Lower leg skin (tissue), 4 donors: ENCODE measurements around the gene SLC5A11. TPM values are rescaled to one million over a fixed set of nuclear protein-coding genes. Genes with fewer than 3 reads are reported as not detected.
"Not testable (repeated sequence)": the region's sequence is repeated elsewhere in the genome, so short reads cannot be mapped to it uniquely, and the experiment has no call there.

Experiments
- DNase-seq, 2 donors: peaks; one replicate each; pipeline ENCODE4 v3.0.0-alpha.2; 2019; ENCODE audit warnings: low spot score in 2 of 2
- H3K4me3 ChIP-seq: fragments of 200-600 bp; sonication (generic); 2 replicates; pipeline ENCODE4 v1.5.1; 2017; ENCODE audit warnings: mild to moderate bottlenecking, low read depth; ENCODE audit not compliant: poor library complexity, severe bottlenecking
- POLR2A ChIP-seq, 2 donors: fragments of 450-650 bp; IDR thresholded peaks; one replicate each; pipeline ENCODE4 v1.6.1; 2016 to 2017; ENCODE audit warnings: antibody characterized with exemption in 2 of 2, mild to moderate bottlenecking in 1 of 2, moderate library complexity in 1 of 2
- WGBS, 2 donors: methylation state at CpG; one replicate each; pipeline ENCODE4 v1.1.5; 2018; 5-methylcytosine and 5-hydroxymethylcytosine counted together
- intact Hi-C: fragments of 100-400 bp; cut with DNase I; formaldehyde crosslinking; loops from one replicate; pipeline ENCODE4 v1.15.0; 2023; ENCODE audit warnings: low total_unique reads
- total RNA-seq, 4 donors: library from RNA; depleted of rRNA; stranded (reverse); fragments of >200 nt; gene quantifications; one replicate each; pipeline ENCODE4 v1.1.0, GENCODE V29; 2016
- TF ChIP-seq, protein P1 (sequence below), 3 donors: fragments of 450-650 bp; IDR thresholded peaks; one replicate each; pipeline ENCODE4 v1.5.1; 2016; ENCODE audit warnings: antibody characterized with exemption in 3 of 3, mild to moderate bottlenecking in 3 of 3, moderate library complexity in 2 of 3

The SLC5A11 gene
- total RNA-seq, 4 donors from 2014 or later: not detected

DNA sequence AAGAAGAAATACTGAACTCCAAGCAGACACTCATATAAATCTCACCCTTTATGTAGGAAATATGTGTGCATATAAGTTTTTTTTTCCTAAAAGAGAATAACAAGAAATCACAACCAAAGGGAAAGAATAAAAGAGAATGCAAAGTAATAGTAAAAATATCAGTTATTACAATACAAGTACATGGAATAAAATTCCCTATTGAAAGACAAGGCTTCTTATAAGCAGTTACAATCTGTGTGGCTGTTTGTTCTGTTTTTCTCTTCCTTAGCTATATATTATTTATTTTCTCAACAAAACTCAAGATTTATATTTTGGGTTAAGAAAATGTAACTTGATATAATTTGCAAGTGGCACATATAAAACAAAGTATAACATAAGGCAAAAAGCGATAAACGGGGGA, 41.7 kb downstream of the SLC5A11 start:
- intact Hi-C loops: no loop called here
- no peak overlapping the region for H3K4me3 ChIP-seq
- no peak for TF ChIP-seq POLR2A (IDR thresholded peaks at IDR 0.05)
- TF ChIP-seq, protein P1, sequence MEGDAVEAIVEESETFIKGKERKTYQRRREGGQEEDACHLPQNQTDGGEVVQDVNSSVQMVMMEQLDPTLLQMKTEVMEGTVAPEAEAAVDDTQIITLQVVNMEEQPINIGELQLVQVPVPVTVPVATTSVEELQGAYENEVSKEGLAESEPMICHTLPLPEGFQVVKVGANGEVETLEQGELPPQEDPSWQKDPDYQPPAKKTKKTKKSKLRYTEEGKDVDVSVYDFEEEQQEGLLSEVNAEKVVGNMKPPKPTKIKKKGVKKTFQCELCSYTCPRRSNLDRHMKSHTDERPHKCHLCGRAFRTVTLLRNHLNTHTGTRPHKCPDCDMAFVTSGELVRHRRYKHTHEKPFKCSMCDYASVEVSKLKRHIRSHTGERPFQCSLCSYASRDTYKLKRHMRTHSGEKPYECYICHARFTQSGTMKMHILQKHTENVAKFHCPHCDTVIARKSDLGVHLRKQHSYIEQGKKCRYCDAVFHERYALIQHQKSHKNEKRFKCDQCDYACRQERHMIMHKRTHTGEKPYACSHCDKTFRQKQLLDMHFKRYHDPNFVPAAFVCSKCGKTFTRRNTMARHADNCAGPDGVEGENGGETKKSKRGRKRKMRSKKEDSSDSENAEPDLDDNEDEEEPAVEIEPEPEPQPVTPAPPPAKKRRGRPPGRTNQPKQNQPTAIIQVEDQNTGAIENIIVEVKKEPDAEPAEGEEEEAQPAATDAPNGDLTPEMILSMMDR (IDR thresholded peaks at IDR 0.05): no peak
- DNase-seq: no peak
- WGBS, 2 donors: 98 to 100% methylated on average over 2 of the region's 2 CpGs

DNA sequence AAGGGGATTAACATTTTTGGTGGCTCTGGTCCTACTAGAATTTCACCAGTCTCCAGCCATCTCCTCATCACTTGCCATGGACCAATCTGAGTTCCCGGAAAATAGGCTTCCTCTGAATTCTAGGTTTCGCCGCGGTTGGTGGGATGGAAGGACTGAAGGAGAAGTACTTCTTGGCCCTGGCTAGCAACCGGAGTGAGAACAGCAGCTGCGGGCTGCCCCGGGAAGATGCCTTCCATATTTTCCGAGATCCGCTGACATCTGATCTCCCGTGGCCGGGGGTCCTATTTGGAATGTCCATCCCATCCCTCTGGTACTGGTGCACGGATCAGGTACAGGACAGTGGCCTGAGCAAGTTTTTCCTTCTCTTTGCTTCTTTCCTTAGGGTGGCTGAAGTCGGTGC, 45.0 kb downstream of the SLC5A11 start:
- DNase-seq: no peak
- no peak overlapping the region for H3K4me3 ChIP-seq
- 86 to 87% methylated on average over 13 of the region's 13 CpGs for whole genome bisulfite sequencing, 2 donors
- no peak for TF ChIP-seq POLR2A (IDR thresholded peaks at IDR 0.05)
- TF ChIP-seq, protein P1 (IDR thresholded peaks at IDR 0.05): no peak
- intact Hi-C loops: no loop called here

DNA sequence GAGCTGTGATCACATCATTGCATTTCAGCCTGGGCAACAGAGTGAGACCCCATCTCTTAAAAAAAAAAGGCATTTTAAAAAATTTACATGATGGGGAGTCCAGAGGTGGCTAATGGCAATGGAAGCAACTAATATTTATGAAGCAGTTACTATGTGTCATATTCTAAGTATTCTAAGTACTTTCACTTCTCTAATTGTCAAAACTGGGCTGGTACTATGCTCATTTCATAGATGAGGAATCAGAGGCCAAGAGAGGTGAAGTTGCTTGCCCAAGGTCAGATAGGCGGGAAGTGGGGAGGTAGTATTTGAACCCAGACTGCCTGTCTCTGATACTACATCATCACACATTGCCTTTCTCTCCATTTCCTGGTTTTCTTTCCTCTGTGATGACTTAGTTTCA, 50.7 kb downstream of the SLC5A11 start:
- 84 to 89% methylated on average over 1 of the region's 1 CpG for WGBS, 2 donors
- no peak for TF ChIP-seq POLR2A (IDR thresholded peaks at IDR 0.05)
- TF ChIP-seq, protein P1 (IDR thresholded peaks at IDR 0.05): no peak
- intact Hi-C loops: no loop called here
- DNase-seq: no peak
- H3K4me3 ChIP-seq: no peak overlapping the region

DNA sequence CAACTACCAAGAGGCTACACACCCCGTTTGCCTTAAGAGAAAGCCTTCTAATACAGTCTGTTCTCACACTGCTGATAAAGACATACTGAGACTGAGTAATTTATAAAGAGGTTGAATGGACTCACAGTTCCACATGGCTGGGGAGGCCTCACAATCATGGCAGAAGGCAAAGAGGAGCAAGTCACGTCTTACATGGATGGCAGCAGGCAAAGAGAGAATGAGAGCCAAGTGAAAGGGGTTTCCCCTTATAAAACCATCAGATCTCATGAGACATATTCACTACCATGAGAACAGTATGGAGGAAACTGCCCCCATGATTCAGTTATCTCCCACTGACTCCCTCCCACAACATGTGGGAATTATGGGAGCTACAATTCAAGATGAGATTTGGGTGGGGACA, 51.8 kb downstream of the SLC5A11 start:
- WGBS, 2 donors: 64 to 67% methylated on average over 2 of the region's 2 CpGs
- DNase-seq, intact Hi-C loops, H3K4me3 ChIP-seq: not testable (repeated sequence)

DNA sequence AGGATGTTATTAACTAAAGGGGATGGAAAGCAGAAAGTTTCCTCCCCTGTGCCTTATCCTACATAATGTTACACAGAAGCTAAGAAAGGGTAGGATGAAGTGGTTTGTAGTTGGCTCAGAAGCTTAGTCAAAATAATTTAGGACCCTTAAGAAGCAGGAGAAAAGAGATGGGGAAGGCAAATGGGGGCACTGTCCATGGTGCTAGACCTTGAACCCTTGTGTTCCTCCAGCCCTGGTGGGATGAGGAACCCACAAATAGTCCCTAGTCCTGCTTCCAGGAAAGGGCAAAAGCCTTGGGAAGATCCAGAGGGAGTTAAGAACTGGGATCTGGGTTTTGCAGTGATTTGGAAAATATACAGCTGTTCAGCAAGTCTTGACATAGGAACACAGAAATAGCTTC, 54.5 kb downstream of the SLC5A11 start:
- H3K4me3 ChIP-seq: no peak overlapping the region
- no peak for DNase-seq
- intact Hi-C loops: no loop called here
- no peak for TF ChIP-seq POLR2A (IDR thresholded peaks at IDR 0.05)
- TF ChIP-seq, protein P1 (IDR thresholded peaks at IDR 0.05): no peak

DNA sequence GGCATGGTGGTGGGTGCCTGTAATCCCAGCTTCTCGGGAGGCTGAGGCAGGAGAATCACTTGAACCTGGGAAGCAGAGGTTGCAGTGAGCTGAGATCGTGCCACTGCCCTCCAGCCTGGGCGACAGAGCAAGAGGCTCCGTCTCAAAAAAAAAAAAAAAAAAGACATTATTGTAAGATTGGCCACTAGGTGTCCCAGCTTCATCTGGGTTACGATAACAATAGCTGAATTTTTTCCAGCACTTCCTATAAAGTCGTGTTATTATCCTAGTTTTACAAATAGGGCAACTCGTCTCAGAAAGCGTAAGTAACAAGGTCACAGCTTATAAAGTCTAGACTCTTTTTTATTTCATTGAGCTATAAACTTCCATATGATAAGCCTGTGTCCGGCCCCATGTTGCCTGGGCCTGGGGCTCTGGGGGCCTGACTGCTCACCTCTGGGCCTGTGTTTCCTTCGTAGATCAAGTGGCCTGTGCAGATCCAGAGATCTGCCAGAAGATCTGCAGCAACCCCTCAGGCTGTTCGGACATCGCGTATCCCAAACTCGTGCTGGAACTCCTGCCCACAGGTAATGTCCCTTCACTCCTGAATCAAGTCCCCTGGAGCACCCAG, 60.5 kb downstream of the SLC5A11 start:
- WGBS, 2 donors: 52 to 55% methylated on average over 14 of the region's 14 CpGs
- H3K4me3 ChIP-seq: no peak overlapping the region
- intact Hi-C loops: no loop called here
- TF ChIP-seq, protein P1 (IDR thresholded peaks at IDR 0.05): no peak
- TF ChIP-seq POLR2A (IDR thresholded peaks at IDR 0.05): no peak
- DNase-seq: no peak
